Raji (cell line): ENCODE data around the gene AK9.

Experiments used
- POLR2A ChIP-seq: IDR thresholded peaks from 2 replicates; pipeline ENCODE4 v1.6.1; 2011; ENCODE audit warnings: low read depth, low read length, control low read depth; ENCODE audit not compliant: insufficient read depth

AK9 gene

DNA sequence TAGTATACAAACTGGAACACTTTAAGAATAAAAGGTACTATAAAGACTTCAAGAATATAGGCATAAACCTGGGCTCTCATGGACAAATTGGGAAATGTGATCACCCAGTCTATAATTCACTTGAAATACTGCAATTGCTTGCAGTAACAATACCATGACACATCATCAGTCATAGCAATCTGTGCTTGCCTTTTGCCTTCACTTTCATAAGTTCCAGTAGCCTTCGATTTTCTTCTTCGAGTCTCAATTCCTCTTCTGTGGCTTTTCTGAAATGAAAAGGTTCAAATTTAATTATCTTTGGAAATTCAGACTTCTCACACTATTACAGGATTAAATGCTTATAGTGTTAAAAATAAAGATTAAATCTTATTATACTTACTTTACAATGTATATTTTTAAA, 111.6 kb downstream of the AK9 start:
- TF ChIP-seq POLR2A: no peak

DNA sequence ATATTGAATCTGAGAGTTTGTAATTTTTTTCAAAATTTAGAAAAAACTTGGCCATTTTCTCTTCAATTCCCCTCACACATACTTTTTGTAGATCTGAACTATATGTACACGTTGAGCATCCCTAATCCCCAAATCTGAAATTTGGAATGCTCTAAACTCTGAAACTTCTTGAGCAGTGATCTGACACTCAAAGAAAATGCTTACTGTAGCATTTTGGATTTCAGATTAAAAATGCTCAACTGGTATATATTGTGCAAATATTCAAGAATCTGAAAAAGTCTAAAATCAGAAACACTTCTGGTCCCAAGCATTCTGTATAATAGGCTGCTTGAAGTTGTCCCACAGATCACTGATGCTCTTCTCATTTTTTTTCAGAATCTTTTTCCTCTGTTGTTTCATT, 129.2 kb downstream of the AK9 start:
- TF ChIP-seq POLR2A: no peak

DNA sequence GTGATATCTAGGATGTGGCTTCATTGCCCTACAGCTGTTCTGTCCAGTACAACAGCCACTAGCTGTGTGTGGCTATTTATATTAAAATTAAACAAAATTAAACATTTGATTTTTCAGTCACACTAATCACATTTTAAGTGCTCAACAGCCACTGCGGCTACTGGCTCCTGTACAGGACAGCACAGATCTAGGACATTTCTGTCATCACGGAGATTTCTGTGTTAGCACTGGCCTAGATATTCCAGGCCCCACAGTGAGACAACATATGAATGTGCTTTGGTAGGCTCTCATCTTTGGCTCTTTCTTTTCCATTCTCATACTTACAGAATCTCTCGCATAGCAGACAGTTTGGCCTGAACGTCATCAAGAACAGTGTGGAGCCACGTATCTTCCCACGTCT, 159.6 kb downstream of the AK9 start:
- no peak for TF ChIP-seq POLR2A

DNA sequence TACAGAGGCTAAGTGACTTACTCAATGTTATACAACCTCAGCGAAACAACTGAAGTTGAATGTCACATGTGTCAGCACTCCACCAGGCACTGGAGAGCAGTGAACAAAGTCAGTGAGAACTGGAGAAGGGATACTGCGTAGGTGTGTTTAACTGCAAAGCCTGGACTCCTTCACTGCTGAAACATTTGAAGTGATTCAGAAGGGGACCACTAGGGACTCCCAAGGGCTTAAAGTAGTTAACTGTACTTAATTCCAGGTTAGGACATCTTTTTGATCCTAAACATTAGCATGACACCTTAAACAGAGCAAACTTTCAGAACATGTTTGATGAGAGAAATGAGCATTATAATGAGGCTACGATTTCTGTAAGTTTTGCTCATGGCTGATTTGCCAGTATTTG, 163.0 kb downstream of the AK9 start:
- TF ChIP-seq POLR2A: no peak

DNA sequence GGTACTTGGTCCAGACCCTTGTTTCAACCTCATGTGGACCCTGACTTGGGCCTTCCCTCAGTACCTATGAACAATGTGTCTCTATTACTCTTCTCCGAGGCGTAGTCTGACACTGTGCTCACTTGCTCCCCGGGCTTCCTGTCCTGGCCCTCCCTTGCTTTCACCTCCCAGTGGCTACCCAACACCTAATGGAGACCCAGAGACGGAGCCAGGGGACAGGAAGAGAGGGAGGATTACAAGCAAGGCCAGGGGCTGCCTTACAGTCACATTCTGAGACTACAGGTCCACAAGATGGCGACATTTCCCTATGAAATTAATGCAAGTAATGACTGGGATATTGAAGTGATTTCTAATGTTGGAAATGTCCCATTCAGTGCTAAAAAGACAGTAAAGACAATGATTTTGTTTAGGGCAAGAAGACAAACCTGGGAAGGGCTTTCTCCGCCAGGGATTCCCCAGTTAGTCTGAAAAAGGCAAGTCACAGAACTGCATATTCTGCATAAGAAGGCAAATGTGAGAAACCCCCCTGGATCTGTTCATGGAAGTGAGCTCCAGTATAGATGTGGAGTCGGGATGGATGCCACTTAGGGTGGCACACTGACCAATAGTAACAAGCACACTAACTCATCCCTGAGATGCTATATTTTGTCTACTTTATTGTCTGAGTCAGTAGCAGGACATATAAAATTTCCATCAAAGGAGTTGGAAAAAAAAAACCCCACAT, 163.9 kb downstream of the AK9 start:
- TF ChIP-seq POLR2A: no peak

DNA sequence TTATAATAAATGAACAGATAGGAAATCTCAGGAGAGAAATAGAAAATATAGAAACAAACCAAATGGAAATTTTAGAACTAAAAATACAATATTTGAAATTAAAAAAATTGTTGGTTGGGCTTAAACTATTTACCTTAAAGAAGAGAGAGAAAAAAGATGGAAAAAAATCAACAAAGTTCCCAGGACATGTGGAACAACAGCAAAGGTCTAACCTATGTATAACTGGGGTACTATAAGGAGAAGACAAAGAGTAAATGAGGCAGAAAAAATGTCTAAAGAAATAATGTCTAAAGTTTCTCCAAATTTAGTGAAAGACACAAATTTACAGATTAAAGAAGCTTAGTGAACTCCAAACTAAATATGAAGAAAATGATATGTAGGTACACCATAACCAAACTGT, 166.9 kb downstream of the AK9 start:
- no peak for TF ChIP-seq POLR2A

DNA sequence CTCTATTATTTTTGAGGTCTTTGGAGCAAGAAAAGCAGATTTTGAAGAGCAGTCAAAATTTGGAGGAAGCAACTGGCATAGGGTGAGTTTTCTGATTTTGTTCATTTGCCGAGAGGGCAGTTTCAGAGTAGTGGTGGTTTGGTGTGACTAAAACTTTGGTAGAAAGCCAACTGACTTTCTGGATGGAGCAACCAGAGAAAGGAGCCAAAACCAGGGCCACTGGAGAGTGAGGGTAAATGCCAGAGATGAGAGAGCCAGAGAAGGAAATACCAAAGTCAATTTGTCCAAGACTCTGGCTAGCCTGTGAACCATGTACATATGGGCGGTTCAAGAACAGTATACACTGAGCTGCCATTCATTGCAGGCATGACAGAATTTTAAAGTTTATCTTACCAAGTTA, 167.5 kb downstream of the AK9 start:
- no peak for TF ChIP-seq POLR2A

DNA sequence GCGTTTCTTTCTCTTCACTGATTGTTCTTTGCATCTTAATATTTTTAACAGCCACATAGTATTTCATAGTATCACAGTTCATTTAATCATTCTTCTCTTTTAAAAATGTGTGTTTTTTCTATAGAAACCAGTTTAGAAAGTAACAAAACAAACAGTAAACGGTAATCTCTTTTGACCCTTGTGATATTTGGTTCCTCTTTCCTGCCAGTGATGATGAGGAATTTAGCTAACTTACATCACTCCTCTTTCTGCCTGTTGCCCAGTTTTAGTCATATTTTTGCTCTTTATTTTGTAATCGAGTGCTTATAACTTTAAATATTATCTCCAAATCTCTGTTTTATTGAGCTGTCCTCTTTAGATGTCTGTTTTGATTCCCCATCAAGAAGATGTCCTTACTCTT, 169.9 kb downstream of the AK9 start:
- no peak for TF ChIP-seq POLR2A

DNA sequence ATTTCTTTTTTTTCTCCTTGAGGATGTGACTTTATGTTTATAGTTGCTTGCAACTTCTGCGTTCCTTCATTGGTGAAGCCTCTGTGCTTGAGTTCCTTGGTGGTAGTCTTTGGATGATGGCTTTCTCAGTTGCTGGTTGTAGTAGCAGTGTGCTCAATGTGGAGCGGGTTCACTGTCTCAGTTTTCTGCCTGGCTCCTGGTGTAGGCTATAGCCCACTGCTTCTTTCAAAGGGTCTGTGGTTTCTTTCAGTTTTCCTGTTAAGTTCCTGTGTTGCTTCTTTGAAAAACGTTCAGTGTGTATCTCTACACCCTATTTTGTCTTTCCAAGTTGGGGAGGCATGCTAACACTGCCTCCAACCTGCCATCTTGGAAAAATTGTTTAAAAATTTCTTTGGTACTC, 174.1 kb downstream of the AK9 start:
- no peak for TF ChIP-seq POLR2A

DNA sequence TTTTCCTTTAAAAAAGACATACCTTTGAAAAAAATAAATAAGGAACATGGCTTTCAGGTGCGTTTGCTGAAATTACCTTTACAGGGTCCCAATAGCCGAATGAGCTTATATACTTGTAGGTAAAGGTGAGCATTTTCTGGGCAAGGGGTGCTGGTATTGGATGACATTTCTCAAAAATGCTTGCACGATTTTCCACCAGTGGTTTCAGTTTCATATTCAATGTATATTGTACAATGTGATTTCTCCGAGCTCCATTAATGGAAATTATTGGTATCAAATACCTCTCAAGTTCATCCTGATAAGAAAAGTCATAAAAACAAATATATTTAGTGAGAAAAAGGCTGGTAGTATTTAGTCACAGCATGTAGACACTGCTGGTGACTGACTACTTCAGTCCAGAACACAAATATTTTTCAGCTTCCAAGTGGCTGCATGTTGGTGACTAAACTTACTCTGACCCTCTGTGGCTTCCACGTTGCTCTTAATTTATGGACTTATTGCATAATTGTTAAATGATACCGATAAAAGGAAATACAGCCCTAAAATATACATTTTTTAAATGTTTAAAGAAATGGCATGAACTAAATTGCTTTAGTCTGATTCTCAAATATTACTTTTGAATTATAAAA, 175.1 kb downstream of the AK9 start:
- no peak for TF ChIP-seq POLR2A

DNA sequence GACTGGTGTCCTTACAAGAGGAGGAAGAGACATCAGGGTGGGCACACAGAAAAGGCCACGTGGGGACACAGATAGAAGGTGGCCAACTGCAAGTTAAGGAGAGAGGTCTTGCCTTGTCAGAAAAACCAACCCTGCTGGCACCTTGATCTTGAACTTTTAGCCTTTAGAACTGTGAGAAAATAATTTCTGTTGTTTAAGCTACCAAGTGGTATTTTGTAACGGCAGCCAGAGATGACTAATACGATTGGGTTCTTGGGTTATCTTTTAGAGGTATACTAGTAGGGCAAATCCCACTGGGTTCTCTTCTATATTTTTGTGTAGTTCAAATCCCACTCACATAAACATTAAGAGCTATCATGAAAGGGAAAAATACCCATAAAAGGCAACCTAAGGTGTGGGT, 176.1 kb downstream of the AK9 start:
- TF ChIP-seq POLR2A: no peak

DNA sequence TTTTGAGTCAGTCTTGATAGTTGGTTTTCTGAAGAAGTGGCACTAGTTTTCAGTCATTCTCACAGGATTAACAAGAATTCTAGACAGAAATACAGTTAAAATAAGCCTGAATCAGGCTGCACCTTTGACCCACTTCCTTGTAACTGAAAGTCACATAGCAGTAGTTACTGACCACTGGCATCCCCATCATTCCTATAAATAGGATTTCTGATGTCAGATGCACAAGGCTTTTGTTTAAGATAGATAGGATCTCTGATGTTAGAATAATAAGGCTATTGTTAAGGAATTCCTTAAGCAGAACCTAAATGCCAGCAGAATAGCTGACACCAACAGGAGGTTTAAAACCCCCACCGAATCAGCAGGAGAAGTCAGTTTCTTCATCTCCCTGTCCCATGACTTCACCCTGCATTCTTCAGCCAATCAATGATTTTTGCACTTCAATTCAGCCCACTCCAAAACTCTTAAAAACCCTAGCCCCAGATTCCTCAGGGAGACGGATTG, 177.4 kb downstream of the AK9 start:
- TF ChIP-seq POLR2A: no peak

DNA sequence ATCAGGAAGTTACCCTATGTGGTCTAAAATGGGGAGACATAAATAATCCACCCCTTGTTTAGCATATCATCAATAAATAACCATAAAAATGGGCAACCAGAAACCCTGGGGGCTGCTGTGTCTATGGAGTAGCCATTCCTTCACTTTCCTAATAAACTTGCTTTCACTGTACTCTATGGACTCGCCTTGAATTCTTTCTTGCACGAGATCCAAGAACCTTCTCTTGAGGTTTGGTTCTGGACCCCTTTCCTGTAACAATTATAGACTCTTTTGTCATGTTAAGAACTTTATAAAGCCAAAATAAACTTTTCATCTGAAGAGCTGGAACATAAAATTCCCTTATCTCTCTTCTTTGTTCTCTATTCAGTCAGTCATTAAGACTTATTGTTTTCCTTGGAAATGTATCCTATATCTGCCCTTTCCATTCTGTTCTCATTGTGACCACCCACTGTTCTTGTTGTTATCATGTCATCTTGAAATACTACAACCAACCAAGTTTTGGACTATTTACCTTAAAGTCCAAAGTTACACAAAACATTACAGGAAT, 178.7 kb downstream of the AK9 start:
- no peak for TF ChIP-seq POLR2A

DNA sequence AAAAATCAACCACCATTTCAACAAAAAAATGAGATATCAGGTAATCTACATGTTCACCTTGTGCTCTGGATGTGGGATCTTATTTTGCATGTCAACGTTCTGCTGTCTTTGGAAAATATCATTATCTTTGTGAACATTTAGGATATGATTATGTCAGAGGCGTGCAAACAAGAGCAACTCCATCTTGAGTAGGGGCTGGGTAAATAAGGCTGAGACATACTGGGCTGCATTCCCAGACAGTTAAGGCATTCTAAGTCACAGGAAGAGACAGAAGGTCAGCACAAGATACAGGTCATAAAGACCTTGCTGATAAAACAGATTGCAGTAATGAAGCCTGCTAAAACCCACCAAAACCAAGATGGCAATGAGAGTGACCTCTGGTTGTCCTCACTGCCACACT, 179.2 kb downstream of the AK9 start:
- no peak for TF ChIP-seq POLR2A

DNA sequence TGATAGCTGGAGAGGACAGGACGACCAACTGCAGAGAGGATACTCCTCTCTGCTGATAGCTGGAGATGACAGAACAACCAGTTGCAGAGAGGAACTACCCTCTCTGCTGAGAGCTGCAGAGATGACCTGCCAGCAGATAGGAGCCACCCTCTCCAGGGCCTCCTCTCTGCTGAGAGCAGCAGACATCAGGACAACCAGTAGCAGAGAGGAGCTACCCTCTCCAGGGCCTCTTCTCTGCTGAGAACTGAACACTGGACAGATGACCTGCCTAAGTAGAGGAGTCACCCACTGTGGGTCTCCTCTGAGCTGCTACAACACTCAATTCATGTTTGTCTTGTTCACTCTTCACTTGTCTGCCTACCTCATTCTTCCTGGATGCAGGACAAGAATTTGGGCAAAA, 180.6 kb downstream of the AK9 start:
- TF ChIP-seq POLR2A: no peak

DNA sequence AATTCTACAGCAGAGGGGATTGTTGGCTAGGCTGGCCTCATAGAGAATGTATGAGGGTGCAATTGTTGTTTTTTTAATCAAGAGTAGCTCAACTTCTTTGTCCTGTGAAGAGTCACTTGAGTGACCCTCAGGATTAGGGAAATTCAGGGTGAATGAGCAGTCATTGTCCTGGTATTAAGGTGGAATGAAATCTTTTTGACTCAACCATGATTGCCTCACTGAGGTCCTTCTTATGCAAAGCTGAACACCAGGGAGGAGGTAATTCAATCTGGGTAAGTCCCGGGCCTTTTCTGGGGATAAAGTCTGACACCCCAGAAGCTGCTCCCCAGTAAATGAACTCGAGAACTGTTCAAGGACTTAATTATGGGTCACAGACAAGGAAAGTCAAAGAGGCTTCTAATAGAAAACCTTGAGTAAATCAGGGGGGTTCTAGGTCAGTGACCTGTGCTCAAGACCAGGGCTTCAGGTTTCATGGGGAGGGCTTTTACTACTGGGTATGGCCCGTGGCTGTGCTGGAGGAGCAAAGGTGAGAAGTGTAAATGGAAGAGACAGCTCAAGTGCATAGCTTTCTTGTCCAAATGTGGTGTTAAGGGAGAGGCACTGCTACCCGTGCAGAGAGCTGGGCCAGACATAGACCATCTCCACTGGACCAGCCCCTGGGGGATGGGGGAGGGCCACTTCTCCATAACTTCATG, 182.7 kb downstream of the AK9 start:
- no peak for TF ChIP-seq POLR2A

DNA sequence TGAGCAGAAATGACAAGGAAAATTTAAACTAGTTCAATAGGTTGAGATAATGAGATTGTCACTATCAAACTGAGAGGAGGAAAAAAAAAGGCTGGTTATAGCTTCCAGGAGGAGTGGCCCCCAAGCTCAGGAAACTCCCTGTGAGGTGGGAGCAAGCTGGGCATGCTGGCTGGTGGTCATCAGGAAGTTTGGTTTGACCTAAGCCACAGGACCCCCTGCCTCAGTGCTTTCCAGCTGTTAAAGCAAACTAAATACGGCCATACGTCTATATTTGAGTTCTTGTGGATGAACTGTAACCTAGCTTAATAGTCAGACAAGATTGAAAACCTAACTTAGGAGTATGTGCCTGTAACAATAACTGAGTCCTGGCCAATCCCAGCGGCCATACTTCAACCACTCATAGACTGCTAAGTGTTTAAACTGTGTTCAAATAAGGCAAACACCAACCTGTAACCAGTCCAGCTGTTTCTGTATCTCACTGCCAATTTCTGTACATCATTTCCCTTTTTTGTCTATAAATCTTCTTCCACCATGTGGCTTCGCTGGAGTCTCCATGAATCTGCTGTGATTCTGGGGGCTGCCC, 183.4 kb downstream of the AK9 start:
- no peak for TF ChIP-seq POLR2A
